Suppressor macrophage (primary cell): ENCODE data around the gene TF.
A peak's percentile ranks its signal among the peaks of the same experiment; 100 is the strongest.
"Not testable (repeated sequence)": the region's sequence is repeated elsewhere in the genome, so short reads cannot be mapped to it uniquely, and the experiment has no call there.

Experiments
- DNase-seq, 4 experiments: peaks; one replicate each; pipeline ENCODE4 v3.0.0-alpha.2; 2020 to 2022

Gene TF

DNA sequence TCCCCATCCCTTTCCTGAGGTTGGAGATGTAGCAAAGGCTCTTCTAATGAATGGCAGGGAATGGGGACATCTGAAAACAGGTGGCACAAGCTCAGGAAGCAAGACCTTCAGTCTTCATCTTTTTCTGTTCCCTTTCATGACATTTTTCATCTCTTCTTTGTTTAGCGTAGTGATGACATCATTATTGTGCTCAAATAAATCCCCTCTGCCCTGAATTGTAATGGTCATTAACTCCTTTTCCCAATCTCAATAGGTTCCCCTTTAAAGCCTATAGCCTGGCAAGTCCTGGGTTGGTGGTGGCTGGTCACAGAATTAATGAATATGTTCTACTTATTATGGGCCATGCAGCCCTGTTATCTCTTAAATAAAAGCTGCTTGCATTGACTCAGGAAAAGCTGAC lies 21.4 kb downstream of the TF start:
- peak in 1 of 4 experiments; percentile 2 for DNase-seq

GRCh38 chr3:133769536-133769935 lies 23.3 kb downstream of the TF start:
- DNase-seq: no peak

GRCh38 chr3:133773732-133774131 lies 27.5 kb downstream of the TF start:
- DNase-seq: no peak

GRCh38 chr3:133775309-133775708 lies 29.1 kb downstream of the TF start:
- DNase-seq: no peak

DNA sequence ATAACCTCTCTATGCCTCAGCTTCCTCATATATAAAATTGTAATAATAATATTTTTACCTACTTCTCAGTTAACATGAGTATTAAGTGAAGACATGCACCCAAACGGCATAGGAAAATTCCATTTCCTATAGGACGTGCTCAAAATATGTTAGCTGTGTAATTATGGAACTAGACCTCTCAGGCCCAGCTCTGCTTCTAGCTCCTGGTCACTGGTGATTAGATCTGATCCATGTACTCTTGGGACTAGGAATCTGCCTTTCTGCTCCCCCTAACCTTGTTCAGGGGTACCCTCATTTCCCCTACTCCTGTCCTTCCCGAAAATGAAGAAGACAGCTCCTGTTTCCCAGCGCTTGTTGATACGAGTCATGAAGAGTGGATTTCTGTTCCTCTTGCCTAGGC lies 29.6 kb downstream of the TF start:
- no peak for DNase-seq

GRCh38 chr3:133776794-133777438 lies 30.7 kb downstream of the TF start:
- no peak for DNase-seq

DNA sequence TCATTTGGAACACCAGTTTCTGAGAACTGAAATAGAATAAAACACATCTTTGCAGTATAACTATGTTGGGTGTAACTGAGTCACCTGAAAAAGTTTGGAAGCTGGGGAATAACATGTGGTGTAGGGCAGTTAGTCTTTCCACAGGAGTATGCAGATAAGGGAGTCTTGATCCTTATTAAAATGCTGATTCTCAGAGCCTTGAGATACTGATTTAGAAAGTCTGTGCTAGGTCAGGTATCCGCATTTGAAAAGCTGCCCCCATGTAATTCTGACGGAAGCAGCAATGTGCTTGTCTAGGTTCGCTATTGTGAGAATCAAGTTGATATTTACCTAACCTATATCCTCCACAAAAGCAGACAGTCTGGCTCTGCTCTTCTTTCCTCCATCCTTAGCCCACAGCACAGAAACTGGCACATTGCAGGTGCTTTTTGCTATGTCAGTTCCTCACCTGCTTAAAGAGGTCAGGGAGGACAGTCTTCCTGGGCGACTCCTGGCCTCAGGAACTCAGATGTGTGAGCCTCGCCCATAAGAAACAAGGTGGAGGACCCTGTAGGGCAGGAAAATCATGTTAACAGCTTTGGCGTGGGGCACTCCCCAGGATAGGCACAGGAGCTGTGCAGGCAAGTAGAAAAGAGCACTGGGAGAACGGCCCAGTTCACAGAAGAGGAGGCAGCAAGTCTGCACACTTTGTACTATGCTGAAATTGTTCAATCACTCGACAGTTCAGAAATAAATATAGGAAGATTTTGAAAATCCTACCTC lies 31.8 kb downstream of the TF start:
- DNase-seq: no peak

DNA sequence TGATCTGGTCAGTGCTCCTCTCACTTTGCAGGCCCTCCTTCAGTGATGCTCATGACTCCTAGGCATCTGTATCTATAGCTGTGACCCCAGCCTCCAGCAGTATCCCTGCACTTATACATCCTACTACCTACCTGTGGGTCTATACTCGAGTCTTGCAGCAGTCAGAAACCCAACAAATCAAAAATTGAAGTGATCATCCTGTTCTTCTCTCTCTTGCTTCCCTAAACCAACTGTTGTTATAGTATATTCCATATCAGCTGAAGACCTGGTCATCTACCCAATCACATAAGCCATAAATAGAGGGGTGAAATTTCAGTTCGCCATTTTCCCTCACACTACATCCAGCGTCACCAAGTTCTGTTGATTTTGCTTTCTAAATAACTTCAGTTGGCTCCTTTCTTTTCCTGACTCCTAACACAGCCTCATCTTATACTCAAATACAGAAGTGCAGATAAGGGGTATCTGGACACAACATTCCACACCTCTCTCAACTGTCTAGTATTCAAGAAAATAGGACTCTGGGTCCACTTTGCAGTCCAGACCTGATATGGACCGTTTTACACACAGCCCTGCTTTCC lies 33.5 kb downstream of the TF start:
- DNase-seq: no peak

DNA sequence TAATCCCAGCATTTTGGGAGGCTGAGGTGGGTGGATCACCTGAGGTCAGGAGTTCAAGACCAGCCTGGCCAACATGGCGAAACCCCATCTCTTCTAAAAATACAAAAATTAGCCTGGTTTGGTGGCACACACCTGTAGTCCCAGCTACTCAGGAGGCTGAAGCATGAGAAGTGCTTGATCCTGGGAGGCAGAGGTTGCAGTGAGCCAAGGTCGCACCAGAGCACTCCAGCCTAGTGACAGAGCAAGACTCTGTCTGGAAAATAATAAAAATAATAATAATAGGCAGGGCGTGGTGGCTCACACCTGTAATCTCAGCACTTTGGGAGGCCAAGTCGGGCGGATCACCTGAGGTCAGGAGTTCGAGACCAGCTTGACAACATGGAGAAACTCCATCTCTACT lies 34.6 kb downstream of the TF start:
- not testable (repeated sequence) for DNase-seq

GRCh38 chr3:133781570-133781969 lies 35.4 kb downstream of the TF start:
- no peak for DNase-seq

DNA sequence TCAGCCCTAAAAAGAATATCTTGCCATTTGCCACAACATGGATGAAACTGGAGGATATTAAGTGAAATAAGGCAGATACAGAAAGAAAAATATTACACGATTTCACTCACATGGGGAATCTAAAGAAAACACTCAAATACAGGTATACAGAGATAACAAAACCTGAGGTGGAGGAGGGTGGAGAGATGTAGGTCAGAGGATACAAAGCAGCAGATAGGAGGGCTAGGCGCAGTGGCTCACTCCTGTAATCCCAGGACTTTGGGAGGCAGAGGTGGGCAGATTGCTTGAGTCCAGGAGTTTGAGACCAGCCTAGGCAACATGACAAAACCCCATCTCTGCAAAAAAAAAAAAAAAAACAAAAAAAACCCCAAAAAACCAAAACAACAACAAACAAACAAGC lies 36.3 kb downstream of the TF start:
- DNase-seq: no peak

- no peak for DNase-seq
Measured at GRCh38 chr3:133783762-133784161, 37.6 kb downstream of the TF start.

- DNase-seq: no peak
Measured at GRCh38 chr3:133788024-133788423, 41.8 kb downstream of the TF start.

DNA sequence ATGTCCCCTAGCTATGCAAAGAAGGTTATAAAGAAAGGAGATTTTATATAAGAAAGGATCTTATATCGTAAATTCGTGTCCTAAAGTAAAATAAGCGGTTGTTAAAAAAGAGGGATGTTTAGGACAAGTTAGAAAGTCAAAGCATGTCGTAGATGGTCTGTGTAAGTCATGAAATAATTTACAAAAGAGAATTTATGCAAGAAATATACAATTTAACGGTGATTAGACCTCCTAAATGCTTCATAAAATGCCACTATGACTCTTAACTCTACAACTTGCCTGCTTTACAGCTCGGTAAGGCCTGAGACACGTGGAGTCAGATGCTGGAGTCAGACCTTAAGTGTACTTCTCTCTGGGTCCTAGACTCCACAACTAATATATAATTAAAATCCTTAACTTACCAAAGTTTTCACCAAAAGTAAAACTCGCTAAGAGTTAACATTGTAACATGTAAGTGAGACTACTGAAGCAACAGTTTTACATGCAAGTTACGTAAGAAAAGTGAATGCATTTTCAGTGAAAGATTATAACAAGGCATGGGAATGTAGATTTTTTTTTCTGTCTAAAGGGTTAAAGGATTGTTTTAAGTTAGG lies 46.1 kb downstream of the TF start:
- no peak for DNase-seq

- no peak for DNase-seq
Measured at GRCh38 chr3:133797396-133798105, 51.4 kb downstream of the TF start.

DNA sequence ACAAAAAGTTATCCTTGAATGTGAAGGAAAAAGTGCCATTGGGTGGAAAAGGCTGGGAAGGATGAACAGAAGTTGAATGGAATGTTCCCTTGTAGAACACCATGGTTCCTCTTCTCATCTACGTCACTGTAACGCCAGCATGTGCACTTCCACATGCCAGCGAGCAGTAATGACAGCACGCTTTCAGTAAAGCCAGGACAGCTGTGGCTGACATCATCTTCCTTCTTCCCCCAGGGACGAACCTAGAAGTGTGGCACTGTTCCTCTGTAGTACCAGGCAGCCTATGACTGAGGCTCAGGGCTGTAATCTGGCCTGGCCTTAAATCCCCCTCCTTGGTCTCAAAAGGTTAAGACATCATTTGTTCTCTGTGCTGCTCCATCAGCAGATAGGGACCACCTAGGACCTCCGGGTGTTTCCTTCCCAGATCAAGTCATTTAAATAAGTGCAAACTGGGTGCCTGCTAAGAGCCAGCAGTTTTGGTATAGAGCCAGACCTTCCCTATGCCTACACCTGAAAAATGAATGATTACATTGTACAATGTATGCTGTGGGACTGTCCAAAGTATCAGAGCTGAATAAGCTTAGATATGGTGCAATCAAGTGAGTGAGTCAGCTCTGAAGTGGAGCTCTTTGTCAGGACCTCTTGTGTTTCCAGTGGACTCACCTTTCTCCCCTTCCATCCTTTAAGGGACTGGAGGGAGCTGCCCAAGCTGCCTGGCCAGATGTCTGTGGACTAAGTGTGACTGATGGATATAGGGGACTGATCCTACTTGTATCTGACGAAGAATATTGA lies 53.8 kb downstream of the TF start:
- peak; percentile 71 to 85 (median 75) for DNase-seq

GRCh38 chr3:133803469-133803868 lies 57.3 kb downstream of the TF start:
- peak; percentile 8 to 60 (median 38) for DNase-seq

GRCh38 chr3:133804896-133805295 lies 58.7 kb downstream of the TF start:
- no peak for DNase-seq

GRCh38 chr3:133805384-133805701 lies 59.1 kb downstream of the TF start:
- no peak for DNase-seq

- DNase-seq: peak; percentile 96 to 98 (median 96)
Measured at GRCh38 chr3:133805702-133806475, 59.7 kb downstream of the TF start, which contains the start of gene SRPRB. Gene SRPRB, plus strand, starts transcription at chr3:133805815. Its CDS starts 34 bp downstream, at chr3:133805849.

DNA sequence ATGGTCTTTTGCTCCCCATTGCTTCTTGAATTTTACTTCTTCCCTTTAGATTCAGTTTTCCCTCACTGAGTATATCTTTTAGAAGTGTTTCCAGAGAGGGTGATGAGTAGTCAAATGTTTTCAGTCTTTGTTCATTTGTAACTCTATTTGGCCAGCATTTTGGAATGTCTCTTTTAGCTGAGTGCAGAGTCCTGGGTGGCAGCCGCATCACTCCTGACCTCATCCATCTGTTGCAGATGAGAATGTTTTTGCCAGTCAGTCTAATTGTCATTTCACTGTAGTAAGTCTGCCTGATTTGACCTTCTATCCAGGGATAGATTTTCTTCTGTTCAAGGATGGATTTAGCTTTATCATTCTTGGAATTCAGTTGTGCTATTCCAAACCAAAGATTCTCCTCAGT lies 66.7 kb downstream of the TF start:
- no peak for DNase-seq
